HG03280 (cell line): ENCODE measurements around the gene NDUFAF2.
"Not testable (repeated sequence)": the region's sequence is repeated elsewhere in the genome, so short reads cannot be mapped to it uniquely, and the experiment has no call there.

ENCODE experiments used
- ATAC-seq: cut with Tn5 transposase; IDR thresholded peaks from one replicate; pipeline ENCODE4 v1.9.1; 2021; ENCODE audit warnings: mild to moderate bottlenecking, moderate library complexity; ENCODE audit not compliant: unreplicated experiment

Gene NDUFAF2

DNA sequence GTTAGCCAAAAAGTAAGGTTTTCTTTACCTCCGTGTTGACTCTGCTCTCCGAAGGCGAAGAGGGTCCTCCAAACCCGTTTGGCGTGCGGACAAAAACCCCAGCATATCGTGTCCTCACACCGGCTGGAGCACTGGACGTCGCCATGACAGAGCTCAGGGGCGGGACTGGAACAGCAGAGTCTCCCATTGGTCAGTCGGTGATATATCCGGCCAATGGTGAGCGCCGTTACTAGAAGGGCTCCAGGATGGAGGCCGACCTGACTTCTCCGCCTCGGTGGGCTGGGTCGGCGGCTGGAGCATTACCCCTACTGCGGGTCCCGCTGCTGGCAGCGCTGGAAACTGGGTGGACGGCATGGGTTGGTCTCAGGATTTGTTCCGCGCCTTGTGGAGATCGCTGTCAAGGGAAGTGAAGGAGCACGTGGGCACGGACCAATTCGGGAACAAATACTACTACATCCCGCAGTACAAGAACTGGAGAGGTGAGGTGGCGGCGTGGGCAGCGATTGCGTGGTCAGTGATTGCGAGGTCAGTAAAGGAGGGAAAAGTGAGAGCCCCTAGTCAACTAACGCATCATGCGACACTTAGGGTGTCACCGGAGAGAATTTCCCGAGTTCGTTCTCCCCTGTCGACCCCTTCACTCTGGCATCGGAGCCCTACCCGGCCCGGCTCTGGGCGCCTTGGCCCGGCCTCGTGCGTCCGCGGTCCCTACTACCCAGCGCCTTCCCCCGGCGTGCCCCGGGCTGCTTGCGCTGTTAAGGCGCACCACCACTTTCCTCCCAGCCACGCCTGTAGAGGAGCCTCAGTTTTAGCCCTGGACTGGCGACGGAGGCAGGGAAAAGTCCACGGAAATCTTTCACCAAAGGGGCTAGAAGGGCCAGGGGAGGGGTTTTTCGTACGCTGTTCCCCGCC lies at the start of gene NDUFAF2, which contains the start of gene ERCC8:
TSS of gene NDUFAF2 (plus strand) at position 302 of the 909 bp plus-strand sequence. CDS start at position 353, 51 bp downstream.
TSS of gene ERCC8 (minus strand) at position 167 of the 909 bp plus-strand sequence. CDS start at position 105, 62 bp downstream.
- peak; percentile 99 for ATAC-seq

DNA sequence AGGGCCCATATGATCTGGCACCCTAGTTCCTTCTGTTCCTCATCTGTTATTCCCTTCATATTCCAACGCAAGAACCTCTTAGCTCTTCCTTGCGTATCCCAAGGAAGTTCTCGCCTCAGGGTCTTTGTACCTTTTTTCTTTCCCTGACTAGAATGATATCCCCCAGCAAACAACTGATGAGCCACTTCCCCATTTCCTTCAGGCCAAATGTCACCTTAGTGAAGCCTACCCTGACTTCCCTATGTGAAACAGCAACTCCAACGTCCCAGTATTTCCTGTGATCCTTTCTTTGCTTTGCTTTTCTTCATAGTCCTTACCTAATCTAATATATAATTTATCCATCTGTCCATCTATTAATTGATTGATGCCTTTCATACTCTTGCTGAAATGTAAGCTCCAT lies 48.0 kb upstream of the NDUFAF2 start:
- ATAC-seq, result no peak

GRCh38 chr5:60903356-60903755 lies 41.6 kb upstream of the NDUFAF2 start:
- ATAC-seq, result no peak

- no peak for ATAC-seq
Measured at GRCh38 chr5:60916646-60917045, 28.4 kb upstream of the NDUFAF2 start.

GRCh38 chr5:60918466-60918865 lies 26.5 kb upstream of the NDUFAF2 start:
- ATAC-seq, result no peak

GRCh38 chr5:60927450-60927849 lies 17.6 kb upstream of the NDUFAF2 start:
- no peak for ATAC-seq

DNA sequence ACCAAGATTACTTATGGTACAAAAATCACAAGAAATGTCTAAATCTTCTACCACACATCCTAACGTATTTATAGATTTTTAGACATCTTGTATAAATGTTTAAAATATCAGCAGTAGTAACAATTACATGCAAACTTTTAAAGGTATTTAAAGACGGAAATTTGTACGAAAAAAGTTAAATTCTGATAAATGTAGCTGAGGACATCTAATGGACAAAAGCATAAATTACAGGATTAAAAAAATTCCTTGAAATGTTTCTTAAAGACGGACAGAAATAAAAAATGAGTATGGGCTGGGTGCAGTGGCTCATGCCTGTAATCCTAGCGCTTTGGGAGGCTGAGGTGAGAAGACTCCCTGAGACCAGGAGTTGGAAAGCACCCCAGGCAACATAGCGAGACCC lies 16.0 kb upstream of the NDUFAF2 start:
- no peak for ATAC-seq

GRCh38 chr5:60943624-60944023 lies 1.4 kb upstream of the NDUFAF2 start:
- no peak for ATAC-seq

GRCh38 chr5:60945813-60946187 lies 795 bp downstream of the NDUFAF2 start:
- peak; percentile 23 for ATAC-seq

DNA sequence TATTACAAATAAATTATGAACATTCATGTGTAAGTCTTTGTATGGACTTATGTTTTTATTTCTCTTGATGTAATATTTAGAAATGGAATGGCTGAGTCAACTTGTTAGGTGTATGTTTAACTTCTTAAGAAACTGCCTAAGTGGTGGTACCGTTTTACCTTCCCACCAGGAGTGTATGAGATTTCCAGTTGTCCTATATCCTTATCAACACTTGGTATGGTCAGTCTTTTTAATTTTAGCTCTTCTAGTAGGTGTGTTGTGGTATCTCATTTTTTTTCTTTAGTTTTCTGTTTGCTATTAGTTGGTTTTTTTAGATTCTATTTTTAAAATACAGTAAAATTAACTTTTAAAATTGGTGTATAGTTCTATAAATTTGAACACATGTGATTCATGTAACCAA lies 3.7 kb downstream of the NDUFAF2 start:
- no peak for ATAC-seq

DNA sequence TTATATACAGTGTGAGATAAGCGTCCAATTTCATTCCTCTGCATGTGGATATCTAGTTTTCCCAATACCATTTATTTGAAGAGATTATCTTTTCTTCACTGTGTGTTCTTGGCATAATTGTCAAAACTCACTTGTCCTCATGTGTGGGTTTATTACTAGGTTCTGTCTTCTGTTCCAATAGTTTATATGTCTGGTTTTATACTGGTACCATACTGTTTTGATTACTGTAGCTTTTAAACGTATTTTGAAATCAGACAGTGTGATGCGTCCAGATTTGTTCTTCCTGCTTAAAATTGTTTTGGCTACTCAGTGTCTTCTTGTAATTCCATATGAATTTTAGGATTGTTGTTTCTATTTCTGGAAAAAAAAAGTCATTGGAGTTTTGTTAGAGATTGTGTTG lies 10.2 kb downstream of the NDUFAF2 start:
- no peak for ATAC-seq

- no peak for ATAC-seq
Measured at GRCh38 chr5:60958088-60958487, 13.1 kb downstream of the NDUFAF2 start.

- ATAC-seq, result no peak
Measured at GRCh38 chr5:60958712-60959111, 13.7 kb downstream of the NDUFAF2 start.

DNA sequence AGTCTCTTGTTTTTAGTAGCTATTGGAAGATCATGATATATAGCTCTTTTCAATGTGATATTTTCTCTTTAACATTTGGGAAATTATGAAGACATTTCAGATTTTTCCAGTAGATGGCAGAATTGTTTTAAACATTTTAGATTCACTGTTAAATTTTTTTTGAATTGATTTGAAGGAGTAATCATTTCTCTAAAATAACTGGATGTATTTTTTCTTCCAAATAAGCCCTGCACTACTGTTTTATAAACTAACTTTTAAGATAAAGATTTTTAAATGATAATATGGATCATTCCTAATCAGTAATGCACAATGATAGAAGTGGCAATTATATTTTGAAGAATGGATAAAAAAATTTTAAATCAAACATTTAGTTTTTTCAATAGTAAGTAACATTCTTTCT lies 14.2 kb downstream of the NDUFAF2 start:
- ATAC-seq, result no peak

DNA sequence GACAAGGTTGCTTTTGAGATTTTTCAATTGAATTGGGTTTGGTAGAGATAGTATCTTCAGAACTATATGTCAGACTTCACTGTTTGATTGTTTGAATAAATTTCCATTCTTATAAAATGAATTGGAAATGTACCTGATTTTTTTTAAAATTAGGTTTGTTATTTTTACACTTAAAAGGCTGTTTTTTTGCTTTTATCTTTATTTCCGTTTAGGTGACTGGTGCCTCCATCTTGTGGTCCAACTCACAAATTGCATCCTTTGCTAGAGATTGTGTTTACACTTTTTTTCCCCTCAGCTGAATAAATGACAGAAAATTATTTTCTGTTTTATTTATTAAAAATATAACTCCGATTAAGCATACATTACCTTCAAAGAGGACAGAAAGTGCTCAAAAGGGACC lies 15.6 kb downstream of the NDUFAF2 start:
- ATAC-seq, result no peak

GRCh38 chr5:60961685-60962084 lies 16.7 kb downstream of the NDUFAF2 start:
- no peak for ATAC-seq

GRCh38 chr5:60972231-60972630 lies 27.2 kb downstream of the NDUFAF2 start:
- ATAC-seq, result no peak

DNA sequence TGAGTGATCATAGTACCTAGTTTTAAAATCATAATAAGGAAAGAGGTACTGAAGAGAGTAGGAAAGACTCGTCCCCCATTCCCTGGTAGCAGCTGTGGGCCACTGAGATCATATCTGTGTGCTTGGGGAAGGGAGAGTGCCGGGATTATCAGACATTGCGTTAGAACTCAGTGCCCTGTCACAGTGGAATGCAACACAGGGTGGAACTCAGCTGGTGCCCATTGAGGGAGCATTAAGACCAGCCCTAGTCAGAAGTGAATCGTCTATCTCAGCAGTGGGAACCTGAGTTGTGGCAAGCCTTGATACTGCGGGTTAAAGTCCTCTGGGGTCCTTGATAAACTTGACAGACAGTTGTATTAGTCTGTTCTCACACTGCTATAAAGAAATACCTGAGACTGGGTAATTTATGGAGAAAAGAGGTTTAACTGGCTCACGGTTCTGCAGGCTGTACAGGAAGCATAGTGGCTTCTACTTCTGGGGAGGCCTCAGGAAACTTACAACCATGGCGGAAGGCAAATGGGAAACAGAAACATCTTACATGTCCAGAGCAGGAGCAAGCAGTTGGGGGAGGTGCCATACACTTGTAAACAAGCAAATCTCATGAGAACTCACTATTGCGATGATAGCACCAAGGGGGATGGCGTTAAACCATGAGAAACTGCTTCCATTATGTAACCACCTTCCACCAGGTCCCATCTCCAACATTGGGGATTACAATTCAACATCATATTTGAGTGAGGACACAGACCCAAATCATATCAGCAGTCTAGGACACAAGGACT lies 33.1 kb downstream of the NDUFAF2 start:
- ATAC-seq, result no peak

GRCh38 chr5:60978968-60979367 lies 34.0 kb downstream of the NDUFAF2 start:
- no peak for ATAC-seq

- ATAC-seq, result no peak
Measured at GRCh38 chr5:60980511-60980910, 35.5 kb downstream of the NDUFAF2 start.

DNA sequence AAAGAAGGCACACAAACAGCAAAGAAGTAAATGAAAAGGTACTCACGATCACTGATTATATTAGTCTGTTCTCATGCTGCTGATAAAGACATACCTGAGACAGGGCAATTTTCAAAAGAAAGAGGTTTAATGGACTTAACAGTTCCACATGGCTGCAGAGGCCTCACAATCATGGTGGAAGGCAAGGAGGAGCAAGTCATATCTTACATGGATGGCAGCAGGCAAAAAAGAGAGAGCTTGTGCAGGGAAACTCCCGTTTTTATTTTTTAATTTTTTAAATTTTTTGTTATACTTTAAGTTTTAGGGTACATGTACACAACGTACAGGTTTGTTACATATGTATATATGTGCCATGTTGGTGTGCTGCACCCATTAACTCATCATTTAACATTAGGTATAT lies 37.1 kb downstream of the NDUFAF2 start:
- not testable (repeated sequence) for ATAC-seq

- no peak for ATAC-seq
Measured at GRCh38 chr5:60989790-60990189, 44.8 kb downstream of the NDUFAF2 start.
